G401.6 (cell line): ENCODE results near the gene C10orf71.

Experiments used
- FAIRE-seq: peaks from 2 replicates; lab custom pipeline; 2012; peaks lifted over from hg19 to GRCh38; lab: Jason Lieb, UNC

Gene C10orf71

GRCh38 chr10:49298983-49299815, at the start of gene C10orf71:
C10orf71 (plus strand) TSS chr10:49299170; CDS start chr10:49322546, 23,376 bp downstream.
- no peak for FAIRE-seq

DNA sequence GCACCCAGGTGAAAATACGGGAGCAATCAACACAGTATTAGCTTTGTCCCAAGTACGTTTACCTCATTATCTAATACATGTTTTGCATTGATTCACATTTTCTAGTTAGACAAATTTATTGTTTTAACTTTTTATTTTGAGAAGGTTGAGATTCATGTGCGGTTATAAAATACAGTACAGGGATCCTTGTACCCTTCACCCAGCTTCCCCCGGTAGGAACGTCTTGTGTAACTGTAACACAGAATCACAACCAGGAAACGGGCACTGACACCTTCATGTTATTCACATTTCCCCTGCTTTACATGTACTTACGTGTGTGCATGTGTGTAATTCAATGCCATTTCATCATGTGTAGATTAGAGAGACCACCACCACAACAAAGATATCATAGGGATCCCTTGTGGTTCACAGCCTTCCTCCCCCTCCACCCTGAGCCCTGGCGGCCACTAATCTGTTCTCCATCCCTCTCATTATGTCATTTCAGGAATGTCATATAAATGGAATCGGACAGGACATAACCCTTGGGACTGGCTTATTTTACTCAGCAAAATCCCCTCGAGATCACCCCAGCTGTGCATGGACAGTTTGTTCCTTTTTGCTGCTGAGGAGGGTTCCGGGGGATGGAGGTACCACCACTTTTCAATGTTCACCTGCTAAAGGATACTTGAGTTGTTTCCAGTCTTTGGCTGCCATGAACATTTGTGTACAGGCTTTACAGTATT, 46.5 kb upstream of the C10orf71 start:
- no peak for FAIRE-seq

- FAIRE-seq: no peak
Measured at GRCh38 chr10:49253340-49253906, 45.5 kb upstream of the C10orf71 start.

GRCh38 chr10:49254150-49254549, 44.8 kb upstream of the C10orf71 start:
- FAIRE-seq: no peak

- no peak for FAIRE-seq
Measured at GRCh38 chr10:49254556-49255318, 44.2 kb upstream of the C10orf71 start.

- no peak for FAIRE-seq
Measured at GRCh38 chr10:49255883-49256282, 43.1 kb upstream of the C10orf71 start.

DNA sequence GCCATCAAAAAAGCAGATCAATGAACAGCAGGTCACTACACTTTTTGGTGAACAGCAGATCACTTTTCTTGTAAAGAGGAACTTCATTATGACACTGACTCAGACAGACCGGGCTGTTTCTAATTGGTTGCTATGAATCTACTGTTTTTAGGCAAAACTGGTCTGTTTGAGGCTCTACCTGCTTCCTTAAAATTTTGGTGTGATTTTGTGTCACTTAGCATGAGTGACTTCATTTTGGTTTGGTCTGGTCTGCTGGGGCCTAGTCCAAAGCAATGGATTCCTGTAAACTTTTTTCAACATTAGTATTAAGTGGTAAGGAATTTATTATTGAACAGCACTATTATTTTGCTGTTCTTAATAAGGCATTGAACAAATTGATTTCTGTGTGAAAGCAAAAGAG, 41.8 kb upstream of the C10orf71 start:
- no peak for FAIRE-seq

DNA sequence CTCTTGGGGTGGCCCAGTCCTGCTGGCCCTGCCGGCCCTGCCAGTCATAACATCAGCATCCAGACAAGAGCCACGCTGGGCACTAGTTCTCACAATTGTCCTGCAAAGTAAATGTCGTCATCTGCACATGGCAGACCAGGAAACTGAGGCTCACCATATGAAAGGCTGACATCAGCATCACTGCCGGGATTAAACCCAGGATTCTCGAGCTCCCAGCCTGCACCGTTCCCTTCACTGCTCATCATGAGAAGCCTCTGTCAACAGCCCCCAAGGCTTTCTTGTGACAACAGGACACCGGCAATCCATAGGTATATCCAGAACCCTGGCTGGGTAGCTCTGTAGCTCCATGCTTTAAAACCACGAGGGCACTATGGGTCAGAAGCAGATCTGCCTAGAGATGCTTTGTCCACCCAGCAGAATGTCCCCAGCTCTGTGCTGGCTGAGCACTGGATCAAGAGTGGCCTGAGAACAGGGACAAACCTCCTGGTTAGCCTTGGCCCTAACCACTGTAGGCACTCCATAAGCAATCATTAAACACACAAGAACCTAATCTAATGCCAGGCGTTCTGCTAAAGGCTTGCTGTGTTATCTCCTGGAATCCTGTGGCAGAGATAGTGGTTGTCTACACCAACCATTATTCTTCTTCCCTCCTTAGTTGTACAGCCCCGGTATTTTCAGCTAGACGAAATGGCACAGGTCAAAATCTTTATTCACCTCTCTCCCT, 41.2 kb upstream of the C10orf71 start:
- no peak for FAIRE-seq

DNA sequence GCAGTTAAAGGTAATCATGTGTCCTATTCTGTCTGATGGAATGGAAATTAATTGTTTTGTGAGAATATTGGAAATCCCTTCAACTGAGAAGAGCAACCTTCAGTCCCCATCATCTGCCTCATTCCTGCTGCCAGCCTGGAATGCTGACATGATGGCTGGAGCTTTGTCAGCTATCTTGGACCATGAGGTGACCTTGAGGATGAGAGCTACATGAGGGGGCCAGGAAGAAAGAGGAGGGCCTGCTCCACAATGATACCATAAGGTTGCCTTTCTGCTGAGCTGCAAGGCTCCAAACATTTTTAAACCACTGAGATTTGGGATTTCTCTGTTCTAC, 40.7 kb upstream of the C10orf71 start:
- no peak for FAIRE-seq

- no peak for FAIRE-seq
Measured at GRCh38 chr10:49260644-49261296, 38.2 kb upstream of the C10orf71 start.

DNA sequence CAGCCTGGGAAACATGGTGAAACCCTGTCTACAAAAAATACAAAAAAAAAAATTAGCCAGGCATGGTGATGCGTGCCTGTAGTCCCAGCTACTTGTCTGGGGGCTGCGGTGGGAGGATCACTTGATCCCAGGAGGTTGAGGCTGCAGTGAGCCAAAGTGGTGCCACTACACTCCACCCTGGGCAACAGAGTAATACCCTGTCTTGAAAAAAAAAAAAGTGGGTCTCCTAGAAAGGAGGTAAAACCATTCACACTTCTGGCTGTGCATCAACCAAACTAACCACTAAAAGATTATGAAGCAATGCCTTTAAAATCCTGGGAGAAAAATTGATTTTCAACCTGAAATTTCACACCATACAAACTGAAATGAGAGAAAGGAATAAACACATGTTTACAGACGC, 35.4 kb upstream of the C10orf71 start:
- no peak for FAIRE-seq

- no peak for FAIRE-seq
Measured at GRCh38 chr10:49264177-49264677, 34.7 kb upstream of the C10orf71 start.

GRCh38 chr10:49265885-49266284, 33.1 kb upstream of the C10orf71 start:
- no peak for FAIRE-seq

DNA sequence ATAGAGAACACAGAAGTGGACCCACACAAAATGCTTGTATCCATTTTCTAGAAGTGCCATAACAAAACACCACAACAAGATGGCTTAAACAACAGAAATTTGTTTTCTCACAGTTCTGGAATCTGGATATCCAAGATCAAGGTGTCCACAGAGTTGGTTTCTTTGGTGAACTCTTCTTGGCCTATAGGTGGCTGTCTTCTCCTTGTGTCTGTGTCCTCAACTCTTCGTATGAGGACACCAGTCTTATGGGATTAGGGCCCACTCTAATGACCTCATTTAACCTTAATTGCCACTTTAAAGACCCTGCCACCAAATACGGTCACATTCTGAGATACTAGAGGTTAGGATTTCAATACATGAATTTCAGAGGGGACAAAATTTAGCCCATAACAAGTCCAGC, 30.8 kb upstream of the C10orf71 start:
- no peak for FAIRE-seq

- FAIRE-seq: no peak
Measured at GRCh38 chr10:49269523-49269922, 29.4 kb upstream of the C10orf71 start.

- no peak for FAIRE-seq
Measured at GRCh38 chr10:49270565-49270964, 28.4 kb upstream of the C10orf71 start.

GRCh38 chr10:49271346-49271745, 27.6 kb upstream of the C10orf71 start:
- no peak for FAIRE-seq

DNA sequence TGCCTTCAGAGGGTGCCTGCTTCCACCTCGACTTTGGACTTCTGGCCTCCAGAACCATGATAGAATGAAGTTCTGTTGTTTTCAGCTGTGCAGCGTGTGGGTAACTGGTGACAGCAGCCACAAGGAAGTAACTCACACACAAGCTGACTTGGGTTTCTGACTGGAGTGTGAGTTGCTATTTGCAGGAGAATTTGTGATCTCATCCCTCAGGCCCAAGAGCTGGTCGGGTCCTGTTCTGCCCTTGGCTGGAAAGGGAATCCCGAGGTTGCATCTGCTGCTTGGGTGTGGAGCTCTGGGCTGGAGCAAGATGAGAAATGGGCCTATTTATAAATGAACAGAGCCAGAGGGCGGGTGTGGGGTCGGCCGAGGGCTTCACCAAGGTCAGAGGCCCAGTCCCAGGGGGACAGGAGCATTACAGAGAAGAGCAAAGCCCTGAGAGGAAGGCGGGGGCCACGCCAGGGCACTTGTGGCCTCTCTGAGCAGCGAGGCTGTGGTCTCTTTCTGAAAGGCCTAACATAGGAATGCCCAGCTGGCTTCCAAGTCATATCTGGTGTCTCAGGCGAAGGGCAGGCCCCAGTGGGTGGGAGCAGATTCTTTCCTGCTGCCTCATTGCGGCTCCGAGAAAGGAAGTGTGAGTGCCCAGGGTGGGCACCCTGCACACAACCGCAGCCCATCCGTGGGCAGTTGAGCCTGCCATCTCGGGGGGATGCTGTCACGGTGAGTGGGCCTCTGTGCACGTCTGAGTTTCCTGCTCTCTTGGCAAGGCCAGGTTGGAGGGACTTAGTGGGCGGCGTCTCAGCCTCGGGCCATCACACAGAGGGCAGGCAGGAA, 26.5 kb upstream of the C10orf71 start:
- no peak for FAIRE-seq

DNA sequence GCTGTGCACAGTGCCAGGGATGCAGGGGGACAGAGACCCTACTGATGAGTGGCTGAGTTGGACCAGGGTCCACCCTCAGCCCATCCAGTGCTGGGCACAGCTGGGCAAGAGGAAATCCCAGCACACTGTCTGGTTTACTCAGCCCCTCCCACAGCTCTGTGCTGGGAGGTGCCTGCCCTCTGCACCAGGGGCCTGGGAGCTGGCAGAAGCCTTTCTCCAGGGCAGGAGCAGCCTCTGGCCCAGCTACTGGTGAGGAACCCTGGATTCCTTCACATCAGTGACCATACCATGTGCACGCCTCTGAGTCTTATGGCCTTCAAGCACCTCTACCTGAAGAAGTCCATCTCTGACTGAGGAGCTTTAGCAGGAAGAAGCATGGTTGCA, 25.9 kb upstream of the C10orf71 start:
- FAIRE-seq: no peak

- no peak for FAIRE-seq
Measured at GRCh38 chr10:49273626-49274025, 25.3 kb upstream of the C10orf71 start.
